Suprapubic skin (tissue), 4 donors: ENCODE data around the gene MAGIX. TPM values are rescaled to one million over a fixed set of nuclear protein-coding genes. Genes with fewer than 3 reads are reported as not detected.

ENCODE experiments used
- DNase-seq, 2 donors: peaks; one replicate each; pipeline ENCODE4 v3.0.0-alpha.2; 2019; ENCODE audit warnings: low spot score in 2 of 2
- H3K27ac ChIP-seq: fragments of 200-600 bp; sonication (generic); one replicate; pipeline ENCODE4 v1.5.1; 2019
- H3K27me3 ChIP-seq: fragments of 200-600 bp; sonication (generic); one replicate; pipeline ENCODE4 v1.5.1; 2019
- H3K36me3 ChIP-seq: fragments of 200-600 bp; sonication (generic); one replicate; pipeline ENCODE4 v1.5.1; 2019
- H3K4me1 ChIP-seq: fragments of 200-600 bp; sonication (generic); one replicate; pipeline ENCODE4 v1.5.1; 2019
- H3K4me3 ChIP-seq: fragments of 200-600 bp; sonication (generic); one replicate; pipeline ENCODE4 v1.5.1; 2019; ENCODE audit warnings: mild to moderate bottlenecking
- H3K9me3 ChIP-seq: fragments of 200-600 bp; sonication (generic); one replicate; pipeline ENCODE4 v1.5.1; 2019
- EP300 ChIP-seq: sonication (generic); formaldehyde crosslinking; IDR thresholded peaks from one replicate; pipeline ENCODE4 v1.6.1; 2017; ENCODE audit warnings: antibody characterized with exemption
- POLR2A ChIP-seq, 2 donors: fragments of 450-650 bp; IDR thresholded peaks; one replicate each; pipeline ENCODE4 v1.6.1; 2017; ENCODE audit warnings: antibody characterized with exemption in 2 of 2, mild to moderate bottlenecking in 2 of 2, moderate library complexity in 2 of 2
- POLR2AphosphoS5 ChIP-seq, 3 donors: sonication (generic); formaldehyde crosslinking; IDR thresholded peaks; one replicate each; pipeline ENCODE4 v1.6.1; 2017; ENCODE audit warnings: antibody characterized with exemption in 3 of 3
- WGBS: methylation state at CpG from one replicate; pipeline ENCODE4 v1.1.5; 2018; 5-methylcytosine and 5-hydroxymethylcytosine counted together
- total RNA-seq, 4 donors: library from RNA; depleted of rRNA; stranded (reverse); fragments of >200 nt; gene quantifications; one replicate each; pipeline ENCODE4 v1.1.0, GENCODE V29; 2016
- TF ChIP-seq, protein P1 (sequence below), 2 donors: fragments of 200-600 bp in 1 of 2; fragments of 450-650 bp in 1 of 2; sonication (generic) in 1 of 2; IDR thresholded peaks; one replicate each; pipeline ENCODE4 v1.5.1; 2016 to 2019; ENCODE audit warnings: antibody characterized with exemption in 2 of 2, mild to moderate bottlenecking in 1 of 2, moderate library complexity in 1 of 2

Gene MAGIX
- total RNA-seq, 4 donors from 2014 or later = 4.9 to 14.9 (median 9.0) TPM

DNA sequence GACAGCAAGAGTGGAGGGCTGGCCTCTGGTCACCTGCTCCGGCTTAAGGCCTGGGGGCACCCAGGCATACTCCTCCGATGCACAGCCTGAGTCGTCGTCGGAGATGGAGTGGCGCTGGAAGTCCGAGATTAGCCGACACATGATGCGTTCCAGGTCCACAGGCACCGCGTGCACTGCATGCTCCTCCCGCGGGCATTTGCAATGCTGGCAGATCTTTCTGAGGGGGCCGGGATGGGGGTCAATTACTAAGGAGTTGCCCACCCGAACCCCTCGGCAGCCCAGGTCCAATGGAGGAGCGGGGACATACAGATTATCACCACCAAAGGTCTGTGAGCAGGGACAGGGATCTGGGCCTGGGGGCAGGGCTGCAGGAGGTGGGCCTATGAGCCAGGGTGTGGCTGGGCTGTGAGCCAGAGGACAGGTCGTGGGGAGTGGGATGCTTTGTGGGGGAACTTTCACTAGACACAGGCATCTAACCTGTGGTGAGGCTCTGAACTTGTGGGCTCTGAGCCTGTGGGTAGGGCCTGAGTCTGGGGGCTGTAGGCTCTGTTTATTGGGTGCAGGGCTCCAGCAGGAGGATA is 21.2 kb downstream of the MAGIX start:
- peaks cover 23% of the 10 kb centered on the region for H3K4me1 ChIP-seq
- 61% methylated on average over 14 of the region's 18 CpGs for WGBS
- H3K4me3 ChIP-seq = peak overlapping the region; percentile 56
- H3K9me3 ChIP-seq = no peaks in the 10 kb centered on the region
- peaks cover 8% of the 10 kb centered on the region for H3K36me3 ChIP-seq
- H3K27ac ChIP-seq = peak overlapping the region; percentile 87
- DNase-seq = no peak
- no peaks in the 10 kb centered on the region for H3K27me3 ChIP-seq
- TF ChIP-seq POLR2AphosphoS5 (IDR thresholded peaks at IDR 0.05) = no peak
- TF ChIP-seq EP300 = no peak
- TF ChIP-seq, protein P1, sequence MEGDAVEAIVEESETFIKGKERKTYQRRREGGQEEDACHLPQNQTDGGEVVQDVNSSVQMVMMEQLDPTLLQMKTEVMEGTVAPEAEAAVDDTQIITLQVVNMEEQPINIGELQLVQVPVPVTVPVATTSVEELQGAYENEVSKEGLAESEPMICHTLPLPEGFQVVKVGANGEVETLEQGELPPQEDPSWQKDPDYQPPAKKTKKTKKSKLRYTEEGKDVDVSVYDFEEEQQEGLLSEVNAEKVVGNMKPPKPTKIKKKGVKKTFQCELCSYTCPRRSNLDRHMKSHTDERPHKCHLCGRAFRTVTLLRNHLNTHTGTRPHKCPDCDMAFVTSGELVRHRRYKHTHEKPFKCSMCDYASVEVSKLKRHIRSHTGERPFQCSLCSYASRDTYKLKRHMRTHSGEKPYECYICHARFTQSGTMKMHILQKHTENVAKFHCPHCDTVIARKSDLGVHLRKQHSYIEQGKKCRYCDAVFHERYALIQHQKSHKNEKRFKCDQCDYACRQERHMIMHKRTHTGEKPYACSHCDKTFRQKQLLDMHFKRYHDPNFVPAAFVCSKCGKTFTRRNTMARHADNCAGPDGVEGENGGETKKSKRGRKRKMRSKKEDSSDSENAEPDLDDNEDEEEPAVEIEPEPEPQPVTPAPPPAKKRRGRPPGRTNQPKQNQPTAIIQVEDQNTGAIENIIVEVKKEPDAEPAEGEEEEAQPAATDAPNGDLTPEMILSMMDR (IDR thresholded peaks at IDR 0.05) = no peak
- TF ChIP-seq POLR2A (IDR thresholded peaks at IDR 0.05) = no peak

DNA sequence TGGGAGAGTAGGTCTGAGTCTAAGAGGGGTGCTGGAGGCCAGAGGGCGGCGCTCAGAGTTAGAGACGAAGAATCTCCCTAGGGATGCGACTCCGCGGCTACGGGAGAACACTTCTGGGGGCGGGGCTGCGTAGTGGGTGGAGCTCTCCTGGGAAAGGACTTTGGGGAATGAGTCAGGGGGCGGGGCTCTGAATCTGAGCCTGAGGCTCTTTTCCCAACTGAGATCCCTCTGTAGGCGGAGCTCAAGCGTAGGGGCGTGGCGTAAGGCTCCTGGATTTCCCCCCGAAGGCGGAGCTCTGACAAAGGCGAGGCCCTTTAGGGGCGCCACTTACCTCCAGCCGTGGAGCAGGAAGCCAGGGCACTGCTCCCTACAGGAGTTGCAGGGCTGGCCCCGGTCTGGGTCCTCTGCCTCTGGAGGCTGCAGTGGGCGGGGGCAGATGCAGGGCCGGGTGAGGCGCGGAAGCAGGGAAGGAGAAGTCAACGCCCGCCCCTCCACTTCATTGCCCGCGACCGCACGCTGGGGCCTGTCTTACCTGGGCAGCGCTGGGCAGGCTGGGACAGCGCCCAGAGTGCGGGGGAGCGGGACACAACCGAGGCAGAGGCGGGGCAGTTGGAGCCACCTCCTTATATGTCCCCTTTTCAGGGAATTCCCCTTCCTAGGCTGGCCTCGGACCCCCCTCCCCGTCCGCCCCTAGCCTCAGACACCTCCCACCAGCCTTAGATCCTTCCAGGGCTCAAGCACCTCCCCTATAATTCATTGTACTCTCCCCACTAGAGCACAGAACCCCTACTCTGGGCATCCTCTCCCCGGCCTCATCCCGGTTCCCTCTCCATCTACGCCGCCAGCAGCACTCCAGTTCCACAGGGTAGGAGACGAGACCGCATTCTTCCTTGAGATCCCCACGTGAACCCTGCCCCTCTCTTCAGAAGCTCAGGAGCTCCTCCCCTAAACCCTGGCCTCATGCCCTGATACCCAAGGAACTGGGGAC is 22.0 kb downstream of the MAGIX start:
- DNase-seq = peak; percentile 95 to 96
- TF ChIP-seq POLR2AphosphoS5 (IDR thresholded peaks at IDR 0.05) = no peak
- TF ChIP-seq POLR2A (IDR thresholded peaks at IDR 0.05) = no peak
- TF ChIP-seq EP300 = no peak
- TF ChIP-seq, protein P1 (IDR thresholded peaks at IDR 0.05) = no peak
- Histone ChIP-seq H3K36me3 (peaks cover 2% of the 10 kb centered on the region), H3K27ac (peak overlapping the region; percentile 87), H3K4me1 (peaks cover 26% of the 10 kb centered on the region), H3K9me3 (no peaks in the 10 kb centered on the region), H3K27me3 (no peaks in the 10 kb centered on the region), H3K4me3 (peak overlapping the region; percentile 56)
- WGBS = 48% methylated on average over 35 of the region's 46 CpGs

DNA sequence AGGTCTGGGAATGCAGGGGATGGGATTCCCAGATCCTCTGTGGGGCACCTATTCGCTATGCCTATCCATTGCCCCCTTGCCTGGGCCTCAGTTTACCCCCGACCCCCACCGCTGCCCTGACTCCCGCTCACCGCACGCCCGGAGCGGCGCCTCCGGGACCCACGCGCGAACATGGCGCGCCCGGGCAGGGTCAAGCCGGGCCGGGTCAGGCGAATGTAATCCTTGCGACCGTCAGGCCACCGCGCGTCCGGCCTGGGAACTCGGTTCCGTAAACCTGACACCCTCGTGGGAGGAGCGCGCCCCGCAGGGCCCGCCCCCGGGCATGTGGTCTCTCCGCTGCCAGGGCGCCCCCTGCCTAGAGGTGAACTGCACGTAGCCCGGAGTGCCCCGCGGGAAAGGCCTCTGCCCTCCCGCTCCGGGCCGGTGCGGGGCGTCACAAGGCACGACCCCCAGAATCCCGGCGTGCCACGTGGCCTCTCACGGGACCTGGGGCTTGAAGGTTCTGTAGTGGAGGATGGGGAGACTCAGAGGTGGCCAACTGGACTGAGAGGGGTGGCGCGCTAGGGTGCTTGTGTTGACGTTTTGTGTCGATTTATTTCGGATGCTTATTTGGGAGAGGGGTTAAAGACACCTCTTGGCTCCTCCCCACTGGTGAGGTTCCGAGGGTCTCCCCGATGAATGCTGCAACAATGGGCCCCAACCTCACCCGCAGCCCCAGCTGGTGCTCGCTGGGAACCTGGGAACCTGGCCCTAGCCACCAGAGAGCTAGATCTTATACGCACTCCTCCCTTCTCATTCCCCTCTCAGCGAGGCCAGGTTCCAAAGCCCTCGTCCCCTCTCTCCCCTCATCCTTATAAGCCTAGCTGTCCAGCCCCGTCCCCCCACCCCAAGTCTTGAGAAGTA is 23.8 kb downstream of the MAGIX start, which contains the start of gene PRICKLE3:
Gene PRICKLE3 (minus strand): TSS at position 249 of the 903 bp plus-strand sequence. CDS start 76 bp downstream, at position 173.
- H3K9me3 ChIP-seq = no peaks in the 10 kb centered on the region
- peaks cover 29% of the 10 kb centered on the region for H3K4me1 ChIP-seq
- H3K27ac ChIP-seq = peak within 1 kb of the TSS; percentile 87
- H3K4me3 ChIP-seq = peak within 1 kb of the TSS; percentile 56
- peak; percentile 89 for DNase-seq
- no peaks in the 10 kb centered on the region for H3K27me3 ChIP-seq
- TF ChIP-seq EP300 (no peak), POLR2A (IDR thresholded peaks at IDR 0.05) (no peak), POLR2AphosphoS5 (IDR thresholded peaks at IDR 0.05) (no peak)
- TF ChIP-seq, protein P1 (IDR thresholded peaks at IDR 0.05) = no peak
- 55% methylated on average over 55 of the region's 62 CpGs for WGBS
- no peaks in the 10 kb centered on the region for H3K36me3 ChIP-seq

DNA sequence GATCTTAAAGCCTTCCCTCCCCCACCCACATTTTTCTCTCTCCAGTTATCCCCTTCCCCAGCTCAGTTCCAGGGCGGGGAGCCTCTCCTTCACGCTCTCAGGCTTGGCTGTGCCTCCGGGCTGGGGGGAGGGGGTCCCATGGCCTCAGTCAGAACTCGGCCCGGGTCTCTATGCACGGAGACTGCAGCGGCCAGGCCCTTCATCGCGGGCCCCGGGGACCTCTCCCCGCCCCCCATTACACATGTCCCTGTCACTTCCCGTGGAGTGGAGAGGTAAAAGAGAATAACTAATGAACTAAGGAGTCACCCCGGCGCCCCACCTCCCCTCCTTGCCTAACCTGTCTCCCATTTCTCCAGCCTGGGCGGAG is 24.5 kb downstream of the MAGIX start:
- no peak for TF ChIP-seq POLR2A (IDR thresholded peaks at IDR 0.05)
- no peak for TF ChIP-seq POLR2AphosphoS5 (IDR thresholded peaks at IDR 0.05)
- no peak for TF ChIP-seq EP300
- TF ChIP-seq, protein P1 (IDR thresholded peaks at IDR 0.05) = no peak
- no peak for DNase-seq
- peak overlapping the region; percentile 87 for H3K27ac ChIP-seq

More for the DNA sequence above, 24.5 kb downstream of the MAGIX start:
- Histone ChIP-seq H3K27me3 (no peaks in the 10 kb centered on the region), H3K4me1 (peaks cover 32% of the 10 kb centered on the region), H3K9me3 (no peaks in the 10 kb centered on the region), H3K4me3 (no peak overlapping the region), H3K36me3 (no peaks in the 10 kb centered on the region)
- 61% methylated on average over 15 of the region's 15 CpGs for WGBS
